Measurements from ENCODE around the gene CEP162.
"Not testable (repeated sequence)": the region's sequence is repeated elsewhere in the genome, so short reads cannot be mapped to it uniquely, and the experiment has no call there.

CEP162 gene

DNA sequence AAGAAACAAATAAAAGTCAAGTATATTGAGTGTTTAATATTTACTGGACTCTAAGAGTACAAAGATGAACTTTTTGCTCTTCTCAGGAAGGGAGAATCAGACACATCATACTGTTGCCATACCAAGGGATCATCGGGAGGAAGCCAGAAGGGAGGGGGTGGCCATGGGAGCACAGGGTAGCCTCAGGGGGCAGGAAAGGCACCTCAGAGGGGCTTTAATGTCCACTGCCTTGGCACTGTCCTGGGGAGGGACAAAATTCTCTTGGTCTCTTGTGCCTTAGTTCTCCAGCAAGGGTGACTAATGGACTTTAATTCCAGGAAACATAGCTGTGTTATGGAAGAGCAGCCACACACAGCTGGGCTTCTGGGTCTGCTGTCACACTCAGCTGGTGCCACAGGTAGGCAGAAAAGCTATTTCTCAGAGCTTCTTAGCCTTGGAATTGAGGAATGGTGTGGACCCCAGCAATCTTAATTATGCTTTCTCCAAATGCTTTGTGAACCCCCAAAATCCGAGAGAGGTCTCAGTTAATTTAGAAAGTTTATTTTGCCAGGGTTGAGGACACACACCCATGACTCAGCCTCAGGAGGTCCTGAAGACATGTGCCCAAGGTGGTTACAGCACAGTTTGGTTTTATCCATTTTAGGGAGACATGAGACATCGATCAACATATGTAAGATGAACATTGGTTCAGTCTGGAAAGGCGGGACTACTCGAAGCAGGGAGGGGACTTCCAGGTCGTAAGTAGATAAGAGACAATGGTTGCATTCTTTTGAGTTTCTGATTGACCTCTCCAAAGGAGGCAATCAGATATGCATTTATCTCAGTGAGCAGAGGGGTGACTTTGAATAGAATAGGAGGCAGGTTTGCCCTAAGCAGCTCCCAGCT, 140.7 kb downstream of the CEP162 start:
- DNase-seq, result no peak

DNA sequence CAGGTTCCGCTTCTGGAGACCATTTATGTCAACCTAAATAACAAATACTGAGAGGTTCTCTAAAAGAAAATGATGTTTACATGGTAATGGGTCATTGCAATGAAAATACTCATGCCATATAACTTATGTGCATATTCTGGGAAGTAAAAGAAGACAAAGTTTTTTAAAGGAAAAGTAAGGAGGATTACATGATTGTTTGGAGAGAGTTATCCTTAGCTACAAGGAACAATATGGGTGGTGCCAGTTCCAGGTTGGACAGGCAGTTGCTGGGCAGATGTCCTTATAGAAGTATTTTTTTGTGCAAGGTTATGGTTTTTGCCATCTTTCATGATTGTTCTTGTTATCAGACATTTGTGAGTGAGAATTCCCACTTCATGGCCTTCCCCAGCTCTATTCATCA, 141.4 kb downstream of the CEP162 start:
- no peak for DNase-seq

GRCh38 chr6:84084705-84085104, 142.7 kb downstream of the CEP162 start:
- not testable (repeated sequence) for DNase-seq

GRCh38 chr6:84082689-84083265, 144.7 kb downstream of the CEP162 start:
- no peak for DNase-seq

GRCh38 chr6:84081222-84081621, 146.2 kb downstream of the CEP162 start:
- DNase-seq, result no peak

DNA sequence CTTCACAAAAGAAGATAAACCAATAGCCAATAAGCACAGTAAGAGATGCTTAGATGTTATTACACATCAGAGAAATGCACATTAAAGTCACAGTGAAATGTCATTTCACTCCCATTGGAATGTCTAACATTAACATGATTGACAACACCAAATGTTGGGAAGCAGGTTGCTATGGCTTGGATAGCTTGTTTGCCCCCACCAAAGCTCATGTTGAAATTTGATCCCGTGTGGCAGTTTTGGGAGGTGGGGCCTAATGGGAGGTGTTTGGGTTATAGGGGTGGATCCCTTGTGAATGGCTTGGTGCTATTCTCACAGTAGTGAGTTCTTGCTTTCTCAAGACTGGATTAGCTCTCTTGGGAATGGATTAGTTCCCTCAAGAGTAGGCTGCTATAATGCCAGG, 149.1 kb downstream of the CEP162 start:
- no peak for DNase-seq

- no peak for DNase-seq
Measured at GRCh38 chr6:84077645-84078044, 149.8 kb downstream of the CEP162 start.

- DNase-seq, result no peak
Measured at GRCh38 chr6:84074988-84075781, 152.3 kb downstream of the CEP162 start.

All from NCI-H526 (cell line).